DOHH2 (cell line): ENCODE results near the gene KLK2.

Source experiments
- H3F3A ChIP-seq: fragments of 200-600 bp; sonication (generic), shearing (Covaris generic); 2 replicates; pipeline ENCODE4 v1.6.0; 2016; ENCODE audit warnings: antibody characterized with exemption, mild to moderate bottlenecking; ENCODE audit not compliant: control insufficient read depth, insufficient read depth
- H3K27ac ChIP-seq: fragments of 200-600 bp; sonication (generic); 2 replicates; pipeline ENCODE4 v1.5.1; 2014; ENCODE audit warnings: low read depth, mild to moderate bottlenecking, low read length, moderate library complexity
- H3K27me3 ChIP-seq: fragments of 200-600 bp; sonication (generic); 2 replicates; pipeline ENCODE4 v1.6.1; 2014; ENCODE audit warnings: mild to moderate bottlenecking, low read length, mixed read lengths; ENCODE audit not compliant: control insufficient read depth
- H3K36me3 ChIP-seq: fragments of 200-600 bp; sonication (generic); 2 replicates; pipeline ENCODE4 v1.6.1; 2014; ENCODE audit warnings: mild to moderate bottlenecking, low read length, moderate library complexity, mixed read lengths; ENCODE audit not compliant: control insufficient read depth
- H3K4me1 ChIP-seq: fragments of 200-600 bp; sonication (generic); 2 replicates; pipeline ENCODE4 v1.6.1; 2014; ENCODE audit warnings: mild to moderate bottlenecking, low read length, mixed read lengths; ENCODE audit not compliant: control insufficient read depth
- H3K4me2 ChIP-seq: fragments of 200-600 bp; sonication (generic); 2 replicates; pipeline ENCODE4 v1.6.0; 2014; ENCODE audit warnings: mild to moderate bottlenecking, low read length, moderate library complexity
- H3K4me3 ChIP-seq: fragments of 200-600 bp; sonication (generic); 2 replicates; pipeline ENCODE4 v1.5.1; 2014; ENCODE audit warnings: mild to moderate bottlenecking, low read length, mixed read lengths
- H3K79me2 ChIP-seq: fragments of 200-600 bp; sonication (generic); 2 replicates; pipeline ENCODE4 v1.6.1; 2014; ENCODE audit warnings: mild to moderate bottlenecking, low read length, mixed read lengths; ENCODE audit not compliant: control insufficient read depth
- H3K9me2 ChIP-seq: fragments of 200-600 bp; sonication (generic); replicated peaks from 2 replicates; pipeline ENCODE4 v1.6.1; 2014; ENCODE audit warnings: mild to moderate bottlenecking, low read length, mixed read lengths; ENCODE audit not compliant: control insufficient read depth
- H3K9me3 ChIP-seq: fragments of 200-600 bp; sonication (generic); 2 replicates; pipeline ENCODE4 v1.6.1; 2014; ENCODE audit warnings: antibody characterized with exemption, low read length, mixed read lengths; ENCODE audit not compliant: control insufficient read depth, insufficient read depth
- H4K20me1 ChIP-seq: fragments of 200-600 bp; sonication (generic); 2 replicates; pipeline ENCODE4 v1.6.0; 2014; ENCODE audit warnings: low read depth, mild to moderate bottlenecking, antibody characterized with exemption, low read length, moderate library complexity; ENCODE audit not compliant: control insufficient read depth, insufficient read depth
- CTCF ChIP-seq: fragments of 200-600 bp; sonication (generic); IDR thresholded peaks from one replicate; pipeline ENCODE4 v1.5.1; 2014; ENCODE audit warnings: antibody characterized with exemption, mild to moderate bottlenecking, low read depth, low read length; ENCODE audit not compliant: poor library complexity, severe bottlenecking
- EZH2phosphoT487 ChIP-seq: fragments of 200-600 bp; sonication (generic); IDR thresholded peaks from 2 replicates; pipeline ENCODE4 v1.6.1; 2017; ENCODE audit warnings: borderline replicate concordance, mild to moderate bottlenecking, antibody characterized with exemption, low read length, moderate library complexity, mixed read lengths

The KLK2 gene

GRCh38 chr19:50842130-50842529, 31.1 kb upstream of the KLK2 start:
- Histone ChIP-seq H3K4me3 (no peak overlapping the region), H3K9me2 (no peaks in the 10 kb centered on the region), H3K4me2 (no peak overlapping the region), H4K20me1 (no peaks in the 10 kb centered on the region), H3K9me3 (no peaks in the 10 kb centered on the region), H3K27ac (no peak overlapping the region), H3K36me3 (no peaks in the 10 kb centered on the region), H3K4me1 (no peaks in the 10 kb centered on the region), H3F3A (no peaks in the 10 kb centered on the region), H3K27me3 (peaks cover 5% of the 10 kb centered on the region; the same call in 1 of the 2 replicates), H3K79me2 (no peaks in the 10 kb centered on the region)
- TF ChIP-seq CTCF (no peak), EZH2phosphoT487 (no peak)

DNA sequence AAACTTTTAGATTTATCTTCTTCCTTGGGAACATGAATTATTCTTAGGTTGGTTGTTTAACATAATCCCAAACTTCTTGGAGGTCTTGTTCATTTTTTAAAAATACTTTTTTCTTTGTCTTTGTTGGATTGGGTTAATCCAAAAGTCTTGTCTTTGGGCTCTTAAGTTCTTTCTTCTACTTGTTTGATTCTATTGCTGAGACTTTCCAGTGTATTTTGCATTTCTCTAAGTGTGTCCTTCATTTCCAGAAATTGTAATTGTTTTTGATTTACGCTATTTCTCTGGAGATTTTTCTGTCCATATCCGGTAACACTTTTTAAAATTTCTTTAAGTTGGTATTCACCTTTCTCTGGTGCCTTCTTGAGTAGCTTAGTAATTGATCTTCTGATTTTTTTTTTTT, 30.0 kb upstream of the KLK2 start:
- no peaks in the 10 kb centered on the region for H3K36me3 ChIP-seq
- TF ChIP-seq EZH2phosphoT487 (no peak), CTCF (no peak)
- no peaks in the 10 kb centered on the region for H3K79me2 ChIP-seq
- H3K27ac ChIP-seq, result no peak overlapping the region
- no peaks in the 10 kb centered on the region for H4K20me1 ChIP-seq
- no peaks in the 10 kb centered on the region for H3K9me3 ChIP-seq
- no peaks in the 10 kb centered on the region for H3K4me1 ChIP-seq
- H3F3A ChIP-seq, result no peaks in the 10 kb centered on the region
- H3K4me2 ChIP-seq, result no peak overlapping the region
- peaks cover 3% of the 10 kb centered on the region; the same call in 1 of the 2 replicates for H3K27me3 ChIP-seq
- H3K9me2 ChIP-seq, result no peaks in the 10 kb centered on the region
- no peak overlapping the region for H3K4me3 ChIP-seq

- H3K27ac ChIP-seq, result no peak overlapping the region
- no peak for TF ChIP-seq CTCF
- no peak for TF ChIP-seq EZH2phosphoT487
- no peaks in the 10 kb centered on the region for H3K79me2 ChIP-seq
- no peaks in the 10 kb centered on the region for H4K20me1 ChIP-seq
- no peak overlapping the region for H3K4me3 ChIP-seq
- no peaks in the 10 kb centered on the region for H3K4me1 ChIP-seq
- H3K36me3 ChIP-seq, result no peaks in the 10 kb centered on the region
- H3F3A ChIP-seq, result no peaks in the 10 kb centered on the region
- H3K27me3 ChIP-seq, result peaks cover 9% of the 10 kb centered on the region
- no peaks in the 10 kb centered on the region for H3K9me3 ChIP-seq
- H3K9me2 ChIP-seq, result no peaks in the 10 kb centered on the region
- H3K4me2 ChIP-seq, result no peak overlapping the region
Measured at GRCh38 chr19:50843701-50844221, 29.5 kb upstream of the KLK2 start.
